Measurements from ENCODE around the gene GNA12.

Gene GNA12

GRCh38 chr7:2792235-2792634, 51.9 kb downstream of the GNA12 start:
- Mint-ChIP-seq H3K4me1 (peaks cover 14% of the 10 kb centered on the region), H3K4me3 (no peak overlapping the region), H3K36me3 (ENCODE audit: low read depth) (peaks cover 64% of the 10 kb centered on the region), H3K27ac (no peak overlapping the region), H3K27me3 (ENCODE audit: low read depth) (no peaks in the 10 kb centered on the region), H3K9me3 (no peaks in the 10 kb centered on the region)
- no peak for TF ChIP-seq CTCF (IDR thresholded peaks at IDR 0.05; ENCODE audit: unreplicated experiment in 3 of 3)

DNA sequence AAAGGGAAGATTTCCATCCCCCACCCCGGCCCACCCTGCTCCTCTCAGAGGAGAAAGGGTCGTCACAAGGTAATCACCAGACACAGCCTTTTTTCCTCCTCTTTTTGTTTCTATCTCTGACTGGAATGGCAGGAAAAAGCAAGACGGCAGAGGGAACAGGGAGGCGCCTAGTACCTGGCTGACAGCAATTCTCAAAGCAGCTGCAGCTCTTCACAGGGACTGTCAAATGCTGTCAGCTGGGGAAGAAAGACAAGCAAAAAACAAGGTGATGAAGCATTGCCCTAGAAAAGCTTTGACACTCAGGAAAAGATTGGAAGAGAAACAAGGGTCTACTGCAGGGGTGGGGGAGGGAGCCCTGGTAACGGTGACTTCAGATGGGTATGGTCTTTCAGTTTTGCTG, 52.7 kb downstream of the GNA12 start:
- Mint-ChIP-seq H3K27me3 (ENCODE audit: low read depth) (no peaks in the 10 kb centered on the region), H3K9me3 (no peaks in the 10 kb centered on the region), H3K36me3 (ENCODE audit: low read depth) (peaks cover 71% of the 10 kb centered on the region), H3K27ac (peak overlapping the region in 1 of 3 experiments; percentile 78), H3K4me1 (peaks cover 9% of the 10 kb centered on the region), H3K4me3 (no peak overlapping the region)
- no peak for TF ChIP-seq CTCF (IDR thresholded peaks at IDR 0.05; ENCODE audit: unreplicated experiment in 3 of 3)

- no peak overlapping the region for H3K27ac Mint-ChIP-seq
- TF ChIP-seq CTCF (IDR thresholded peaks at IDR 0.05; ENCODE audit: unreplicated experiment in 3 of 3) = no peak
- H3K4me1 Mint-ChIP-seq = peaks cover 15% of the 10 kb centered on the region
- no peaks in the 10 kb centered on the region for H3K27me3 Mint-ChIP-seq (ENCODE audit: low read depth)
- H3K9me3 Mint-ChIP-seq = peaks cover 9% of the 10 kb centered on the region
- peaks cover 69% of the 10 kb centered on the region for H3K36me3 Mint-ChIP-seq (ENCODE audit: low read depth)
- no peak overlapping the region for H3K4me3 Mint-ChIP-seq
Observed at GRCh38 chr7:2787251-2787951, 56.7 kb downstream of the GNA12 start.

DNA sequence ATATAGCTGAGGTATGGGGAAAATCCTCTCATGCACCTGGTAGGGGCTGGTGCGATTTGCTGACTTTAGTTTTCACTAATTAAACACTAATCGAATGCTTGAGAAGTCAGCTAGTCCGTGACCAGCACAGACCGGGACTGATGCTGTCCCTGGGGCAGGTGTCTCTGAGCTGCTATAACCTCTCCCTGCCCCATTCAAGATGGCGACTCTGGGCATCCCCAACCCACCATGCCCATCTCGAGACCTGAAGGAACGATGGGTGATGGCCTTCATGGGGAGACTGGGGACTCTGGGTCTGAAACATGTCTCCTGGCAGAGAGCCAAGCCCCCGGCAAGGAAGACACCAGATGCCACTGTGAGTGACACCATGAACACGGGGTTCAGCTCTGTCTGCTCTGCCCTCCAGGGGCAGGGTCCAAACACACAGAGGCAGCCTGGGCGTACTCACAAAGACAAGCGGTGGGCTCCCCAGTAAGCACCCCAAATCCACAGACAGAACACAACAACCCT, 57.4 kb downstream of the GNA12 start:
- peaks cover 14% of the 10 kb centered on the region for H3K9me3 Mint-ChIP-seq
- H3K27ac Mint-ChIP-seq = no peak overlapping the region
- peaks cover 68% of the 10 kb centered on the region for H3K36me3 Mint-ChIP-seq (ENCODE audit: low read depth)
- no peak for TF ChIP-seq CTCF (IDR thresholded peaks at IDR 0.05; ENCODE audit: unreplicated experiment in 3 of 3)
- H3K4me3 Mint-ChIP-seq = no peak overlapping the region
- peaks cover 15% of the 10 kb centered on the region for H3K4me1 Mint-ChIP-seq
- H3K27me3 Mint-ChIP-seq (ENCODE audit: low read depth) = no peaks in the 10 kb centered on the region

- Mint-ChIP-seq H3K27ac (peak overlapping the region; percentile 2 to 63 (median 28)), H3K27me3 (ENCODE audit: low read depth) (no peaks in the 10 kb centered on the region), H3K9me3 (peaks cover 14% of the 10 kb centered on the region), H3K36me3 (ENCODE audit: low read depth) (peaks cover 69% of the 10 kb centered on the region), H3K4me3 (no peak overlapping the region), H3K4me1 (peaks cover 13% of the 10 kb centered on the region)
- no peak for TF ChIP-seq CTCF (IDR thresholded peaks at IDR 0.05; ENCODE audit: unreplicated experiment in 3 of 3)
Observed at GRCh38 chr7:2785071-2785500, 59.0 kb downstream of the GNA12 start.

- Mint-ChIP-seq H3K4me1 (peaks cover 20% of the 10 kb centered on the region), H3K27me3 (ENCODE audit: low read depth) (no peaks in the 10 kb centered on the region), H3K4me3 (peak overlapping the region in 1 of 3 experiments; percentile 8), H3K27ac (no peak overlapping the region), H3K36me3 (ENCODE audit: low read depth) (peaks cover 57% of the 10 kb centered on the region), H3K9me3 (peaks cover 14% of the 10 kb centered on the region)
- TF ChIP-seq CTCF (IDR thresholded peaks at IDR 0.05; ENCODE audit: unreplicated experiment in 3 of 3) = no peak
Observed at GRCh38 chr7:2782565-2782964, 61.5 kb downstream of the GNA12 start.

Data from nephron (organoid).